ENCODE measurements around the gene LY6G5C.

The LY6G5C gene

GRCh38 chr6:31658983-31659648 is 21.8 kb downstream of the LY6G5C start:
- DNase-seq (no peak), ATAC-seq (replicated peaks) (no peak)
- H3K4me1 Mint-ChIP-seq (ENCODE audit: low read depth in 2 of 2), result peaks cover 54 to 58% of the 10 kb centered on the region in 2 donors
- H3K9me3 Mint-ChIP-seq, result no peaks in the 10 kb centered on the region
- peak overlapping the region; percentile 87 to 97 for H3K4me3 Mint-ChIP-seq
- peaks cover 24% of the 10 kb centered on the region for H3K36me3 Mint-ChIP-seq (ENCODE audit: insufficient read depth)
- H3K27ac Mint-ChIP-seq, result peak overlapping the region; percentile 86 to 88
- no peaks in the 10 kb centered on the region for H3K27me3 Mint-ChIP-seq

GRCh38 chr6:31658158-31658688 is 22.6 kb downstream of the LY6G5C start:
- Mint-ChIP-seq H3K27ac (peak overlapping the region; percentile 64 to 85), H3K4me1 (ENCODE audit: low read depth in 2 of 2) (peaks cover 48 to 49% of the 10 kb centered on the region in 2 donors), H3K9me3 (no peaks in the 10 kb centered on the region), H3K4me3 (peak overlapping the region; percentile 87 to 97), H3K36me3 (ENCODE audit: insufficient read depth) (peaks cover 19% of the 10 kb centered on the region), H3K27me3 (no peaks in the 10 kb centered on the region)
- ATAC-seq (replicated peaks) (no peak), DNase-seq (no peak)

GRCh38 chr6:31657406-31658157 is 23.3 kb downstream of the LY6G5C start:
- Mint-ChIP-seq H3K4me3 (peak overlapping the region; percentile 87 to 97), H3K4me1 (ENCODE audit: low read depth in 2 of 2) (peaks cover 48 to 50% of the 10 kb centered on the region in 2 donors), H3K9me3 (no peaks in the 10 kb centered on the region), H3K27ac (peak overlapping the region; percentile 1 to 85), H3K36me3 (ENCODE audit: insufficient read depth) (peaks cover 20% of the 10 kb centered on the region), H3K27me3 (no peaks in the 10 kb centered on the region)
- ATAC-seq (replicated peaks) (no peak), DNase-seq (peak in 1 of 3 experiments; percentile 31)

- Mint-ChIP-seq H3K9me3 (no peaks in the 10 kb centered on the region), H3K27ac (peak within 1 kb of the TSS; percentile 49 to 85)
These were observed 25.3 kb downstream of the LY6G5C start, which contains the start of gene APOM for GRCh38 chr6:31655349-31656237. Gene APOM (plus strand): TSS chr6:31655894. CDS start chr6:31655967, 73 bp downstream.

GRCh38 chr6:31654574-31655348 is 26.1 kb downstream of the LY6G5C start:
- ATAC-seq (replicated peaks) (no peak), DNase-seq (no peak)
- Mint-ChIP-seq H3K4me3 (no peak overlapping the region), H3K27ac (peak overlapping the region in 1 of 2 donors; percentile 49), H3K36me3 (ENCODE audit: insufficient read depth) (peaks cover 33% of the 10 kb centered on the region), H3K4me1 (ENCODE audit: low read depth in 2 of 2) (peaks cover 45 to 51% of the 10 kb centered on the region in 2 donors), H3K9me3 (no peaks in the 10 kb centered on the region), H3K27me3 (no peaks in the 10 kb centered on the region)

More at GRCh38 chr6:31655349-31656237, 25.3 kb downstream of the LY6G5C start, which contains the start of gene APOM:
- Mint-ChIP-seq H3K27me3 (no peaks in the 10 kb centered on the region), H3K4me1 (ENCODE audit: low read depth in 2 of 2) (peaks cover 50 to 55% of the 10 kb centered on the region in 2 donors), H3K4me3 (peak within 1 kb of the TSS in 1 of 2 donors; percentile 20), H3K36me3 (ENCODE audit: insufficient read depth) (peaks cover 32% of the 10 kb centered on the region)
- ATAC-seq (replicated peaks) (no peak), DNase-seq (no peak)

- H3K9me3 Mint-ChIP-seq, result no peaks in the 10 kb centered on the region
- H3K4me3 Mint-ChIP-seq, result peak overlapping the region; percentile 89 to 97
- no peaks in the 10 kb centered on the region for H3K27me3 Mint-ChIP-seq
- DNase-seq (peak in 1 of 3 experiments; percentile 83), ATAC-seq (replicated peaks) (peak; percentile 73)
- H3K4me1 Mint-ChIP-seq (ENCODE audit: low read depth in 2 of 2), result peaks cover 33 to 42% of the 10 kb centered on the region in 2 donors
- H3K36me3 Mint-ChIP-seq (ENCODE audit: insufficient read depth), result peaks cover 41% of the 10 kb centered on the region
- peak overlapping the region; percentile 98 to 99 for H3K27ac Mint-ChIP-seq
These were observed 27.7 kb downstream of the LY6G5C start for GRCh38 chr6:31652925-31653724.

- peaks cover 52% of the 10 kb centered on the region for H3K36me3 Mint-ChIP-seq (ENCODE audit: insufficient read depth)
- no peaks in the 10 kb centered on the region for H3K9me3 Mint-ChIP-seq
- ATAC-seq (replicated peaks), result no peak
- no peak for DNase-seq
- H3K4me3 Mint-ChIP-seq, result peak overlapping the region; percentile 89 to 97
- H3K27me3 Mint-ChIP-seq, result no peaks in the 10 kb centered on the region
- peaks cover 27 to 35% of the 10 kb centered on the region in 2 donors for H3K4me1 Mint-ChIP-seq (ENCODE audit: low read depth in 2 of 2)
- H3K27ac Mint-ChIP-seq, result peak overlapping the region; percentile 98 to 99
These were observed 29.2 kb downstream of the LY6G5C start for GRCh38 chr6:31651602-31652191.

GRCh38 chr6:31645325-31645724 is 35.5 kb downstream of the LY6G5C start:
- no peak overlapping the region for H3K4me3 Mint-ChIP-seq
- H3K4me1 Mint-ChIP-seq (ENCODE audit: low read depth in 2 of 2), result peaks cover 4 to 11% of the 10 kb centered on the region in 2 donors
- H3K9me3 Mint-ChIP-seq, result no peaks in the 10 kb centered on the region
- no peaks in the 10 kb centered on the region for H3K27me3 Mint-ChIP-seq
- no peak for ATAC-seq (replicated peaks)
- no peak for DNase-seq
- peaks cover 82% of the 10 kb centered on the region for H3K36me3 Mint-ChIP-seq (ENCODE audit: insufficient read depth)
- H3K27ac Mint-ChIP-seq, result peak overlapping the region; percentile 58 to 82

GRCh38 chr6:31643818-31644454 is 36.9 kb downstream of the LY6G5C start:
- no peak overlapping the region for H3K27ac Mint-ChIP-seq
- H3K36me3 Mint-ChIP-seq (ENCODE audit: insufficient read depth), result peaks cover 79% of the 10 kb centered on the region
- DNase-seq, result no peak
- no peaks in the 10 kb centered on the region for H3K27me3 Mint-ChIP-seq
- ATAC-seq (replicated peaks), result no peak
- peaks cover 3 to 6% of the 10 kb centered on the region in 2 donors for H3K4me1 Mint-ChIP-seq (ENCODE audit: low read depth in 2 of 2)
- no peaks in the 10 kb centered on the region for H3K9me3 Mint-ChIP-seq
- no peak overlapping the region for H3K4me3 Mint-ChIP-seq

GRCh38 chr6:31642798-31643570 is 37.9 kb downstream of the LY6G5C start:
- no peak overlapping the region for H3K27ac Mint-ChIP-seq
- H3K9me3 Mint-ChIP-seq, result no peaks in the 10 kb centered on the region
- H3K27me3 Mint-ChIP-seq, result no peaks in the 10 kb centered on the region
- peaks cover 80% of the 10 kb centered on the region for H3K36me3 Mint-ChIP-seq (ENCODE audit: insufficient read depth)
- ATAC-seq (replicated peaks), result no peak
- H3K4me3 Mint-ChIP-seq, result no peak overlapping the region
- no peak for DNase-seq
- peaks cover 3% of the 10 kb centered on the region in 2 donors for H3K4me1 Mint-ChIP-seq (ENCODE audit: low read depth in 2 of 2)

Measured in effector memory CD8-positive, alpha-beta T cell (primary cell).